IMR-90 (cell line): Measurements from ENCODE around the gene GUCY1A2. TPM values are rescaled to one million over a fixed set of nuclear protein-coding genes. Genes with fewer than 3 reads are reported as not detected.

ENCODE experiments used
- ATAC-seq: fragments of 200-7000 bp; cut with Tn5 transposase; 2 replicates; pipeline ENCODE4 v1.9.1; 2020; ENCODE audit warnings: low read depth, mild to moderate bottlenecking, moderate library complexity
- BruUV-seq: library from RNA; stranded (reverse); fragments of 400-500 nt; replicated peaks from 2 replicates; lab custom pipeline; 2021; lab: Mats Ljungman, UMichigan
- CTCF ChIA-PET: fragments of 300-600 bp; formaldehyde crosslinking; extraction: SDS; loops from one replicate; lab custom pipeline; 2021; ENCODE audit warnings: antibody characterized with exemption; lab: Yijun Ruan, JAX
- POLR2A ChIA-PET: fragments of 300-600 bp; sonication (Branson Sonifier 250); formaldehyde crosslinking; loops from one replicate; lab custom pipeline; 2022; ENCODE audit warnings: antibody characterized with exemption; ENCODE audit not compliant: unreplicated experiment; lab: Charles Lee
- DNase-seq: peaks from one replicate; pipeline ENCODE4 v3.0.0; 2013
- H2AFZ ChIP-seq: replicated peaks from 2 replicates; pipeline ENCODE3; 2013; ENCODE audit warnings: low read length, mild to moderate bottlenecking; ENCODE audit not compliant: poor library complexity
- H2AK5ac ChIP-seq: 2 replicates; pipeline ENCODE4 v1.6.1; 2013; ENCODE audit warnings: low read depth, low read length, inconsistent platforms
- H2AK9ac ChIP-seq: replicated peaks from 2 replicates; pipeline ENCODE3; 2013; ENCODE audit warnings: mild to moderate bottlenecking, low read depth, low read length, moderate library complexity; ENCODE audit not compliant: poor library complexity
- H2BK120ac ChIP-seq: 2 replicates; pipeline ENCODE4 v1.6.1; 2013; ENCODE audit warnings: low read depth, low read length, inconsistent platforms
- H2BK15ac ChIP-seq: 3 replicates; pipeline ENCODE4 v1.6.1; 2013; ENCODE audit warnings: low read depth, low read length, inconsistent platforms
- H2BK20ac ChIP-seq: 2 replicates; pipeline ENCODE4 v1.6.1; 2013; ENCODE audit warnings: low read depth, mild to moderate bottlenecking, inconsistent platforms, low read length, moderate library complexity
- H2BK5ac ChIP-seq: 2 replicates; pipeline ENCODE4 v1.6.1; 2013; ENCODE audit warnings: mild to moderate bottlenecking, low read depth, low read length, inconsistent platforms; ENCODE audit not compliant: poor library complexity, severe bottlenecking
- H3K14ac ChIP-seq: replicated peaks from 2 replicates; pipeline ENCODE4 v1.6.1; 2013; ENCODE audit warnings: low read depth, low read length, inconsistent platforms
- H3K18ac ChIP-seq: 2 replicates; pipeline ENCODE4 v1.6.1; 2013; ENCODE audit warnings: low read depth, low read length, control low read depth
- H3K23ac ChIP-seq: 2 replicates; pipeline ENCODE4 v1.6.1; 2013; ENCODE audit warnings: low read depth, low read length, inconsistent platforms
- H3K27ac ChIP-seq: 2 replicates; pipeline ENCODE4 v1.5.1; 2013; ENCODE audit warnings: mild to moderate bottlenecking, control low read depth, low read length; ENCODE audit not compliant: insufficient read depth
- H3K27me3 ChIP-seq: 2 replicates; pipeline ENCODE4 v1.6.1; 2013; ENCODE audit warnings: low read length; ENCODE audit not compliant: control insufficient read depth, insufficient read depth
- H3K36me3 ChIP-seq: 2 replicates; pipeline ENCODE4 v1.6.1; 2013; ENCODE audit warnings: low read length, mixed read lengths; ENCODE audit not compliant: control insufficient read depth, insufficient read depth
- H3K4ac ChIP-seq: 2 replicates; pipeline ENCODE4 v1.6.1; 2013; ENCODE audit warnings: low read depth, low read length, inconsistent platforms
- H3K4me1 ChIP-seq: 2 replicates; pipeline ENCODE4 v1.6.1; 2013; ENCODE audit warnings: low read length, mixed read lengths; ENCODE audit not compliant: control insufficient read depth, insufficient read depth
- H3K4me2 ChIP-seq: 2 replicates; pipeline ENCODE4 v1.6.1; 2013; ENCODE audit warnings: low read depth, mild to moderate bottlenecking, control low read depth, low read length, moderate library complexity
- H3K4me3 ChIP-seq: 2 replicates; pipeline ENCODE4 v1.5.1; 2013; ENCODE audit warnings: low read depth, mild to moderate bottlenecking, control low read depth, low read length, moderate library complexity; ENCODE audit not compliant: insufficient read depth
- H3K56ac ChIP-seq: 2 replicates; pipeline ENCODE4 v1.6.1; 2013; ENCODE audit warnings: low read length, inconsistent platforms; ENCODE audit not compliant: insufficient read depth; ENCODE audit errors: extremely low read depth
- H3K79me1 ChIP-seq, 2 experiments: 2 replicates each; pipeline ENCODE4 v1.6.1; 2013; ENCODE audit warnings: low read length in 2 of 2, inconsistent platforms in 1 of 2, low read depth in 1 of 2
- H3K9ac ChIP-seq: 2 replicates; pipeline ENCODE4 v1.6.1; 2013; ENCODE audit warnings: low read depth, low read length, control low read depth
- H3K9me1 ChIP-seq: 2 replicates; pipeline ENCODE4 v1.6.1; 2013; ENCODE audit warnings: low read length, inconsistent platforms; ENCODE audit not compliant: insufficient read depth
- H3K9me3 ChIP-seq: 2 replicates; pipeline ENCODE4 v1.6.1; 2013; ENCODE audit warnings: low read length; ENCODE audit not compliant: control insufficient read depth, insufficient read depth
- H4K20me1 ChIP-seq: 2 replicates; pipeline ENCODE4 v1.6.1; 2013; ENCODE audit warnings: low read length, inconsistent platforms; ENCODE audit not compliant: insufficient read depth
- H4K5ac ChIP-seq: 2 replicates; pipeline ENCODE4 v1.6.1; 2013; ENCODE audit warnings: mild to moderate bottlenecking, low read depth, low read length, control low read depth
- H4K8ac ChIP-seq, 2 experiments: 2 replicates each; pipeline ENCODE4 v1.6.1; 2013; ENCODE audit warnings: low read depth in 2 of 2, low read length in 2 of 2, control low read depth in 1 of 2, inconsistent platforms in 1 of 2
- H4K91ac ChIP-seq: 2 replicates; pipeline ENCODE4 v1.6.1; 2013; ENCODE audit warnings: low read depth, low read length, inconsistent platforms; ENCODE audit not compliant: insufficient read depth
- CTCF ChIP-seq: conservative IDR thresholded peaks from 2 replicates; pipeline ENCODE4 v1.5.1; 2012; ENCODE audit warnings: mild to moderate bottlenecking, low read depth, low read length, improper control_type of control experiment
- RAD21 ChIP-seq: IDR thresholded peaks from 2 replicates; pipeline ENCODE4 v1.6.1; 2012; ENCODE audit warnings: low read length, improper control_type of control experiment
- whole genome bisulfite sequencing, 2 experiments: methylation state at CpG; one replicate each; pipeline versions ENCODE4 v1.1.5 to v1.1.7; 2013; ENCODE audit warnings: missing lambda C conversion rate in 2 of 2; ENCODE audit not compliant: insufficient read length in 1 of 2; ENCODE audit errors: extremely low coverage in 2 of 2; 5-methylcytosine and 5-hydroxymethylcytosine counted together
- dilution Hi-C: fragments of 300-500 bp; cut with HindIII; formaldehyde crosslinking; loops from one replicate; pipeline ENCODE4 v1.14.3; 2018; ENCODE audit warnings: low sequenced_read_pairs; ENCODE audit not compliant: unreplicated experiment
- in situ Hi-C: fragments of 300-500 bp; cut with MboI; formaldehyde crosslinking; loops from 3 replicates; pipeline ENCODE4 v1.14.3; 2019; ENCODE audit warnings: low sequenced_read_pairs, inconsistent platforms, mixed read lengths
- intact Hi-C: fragments of 100-400 bp; cut with micrococcal nuclease; formaldehyde crosslinking; loops from 2 replicates; pipeline ENCODE4 v1.10.0; 2022
- polyA plus RNA-seq, 3 experiments: library from polyadenylated mRNA; depleted of rRNA; stranded (reverse); fragments of >200 nt; gene quantifications; 2 replicates each; pipeline ENCODE4 v1.2.3, GENCODE V29; 2012; ENCODE audit warnings: low replicate concordance in 1 of 3
- total RNA-seq: library from RNA; depleted of rRNA; stranded (reverse); fragments of >200 nt; gene quantifications from 2 replicates; pipeline ENCODE4 v1.2.3, GENCODE V29; 2012
- TF ChIP-seq, protein P1 (sequence below): fragments of 150-350 bp; IDR thresholded peaks from 2 replicates; pipeline ENCODE4 v1.6.1; 2016; ENCODE audit warnings: low read depth, mild to moderate bottlenecking, low read length, moderate library complexity, borderline replicate concordance

The GUCY1A2 gene
- total and polyA plus RNA-seq, 2 of the 4 experiments (the other 2 are of a cell fraction): under 0.01 to 0.03 TPM

GRCh38 chr11:106828576-106828975 lies 189.7 kb downstream of the GUCY1A2 start:
- H3K18ac ChIP-seq: no peak overlapping the region
- no peaks in the 10 kb centered on the region for H4K20me1 ChIP-seq
- no peak overlapping the region for H3K4ac ChIP-seq
- no peak overlapping the region for H3K56ac ChIP-seq
- H3K4me2 ChIP-seq: no peak overlapping the region
- no peak overlapping the region for H2AFZ ChIP-seq
- H3K79me1 ChIP-seq: no peaks in the 10 kb centered on the region
- H2BK15ac ChIP-seq: no peak overlapping the region
- H2BK5ac ChIP-seq: no peak overlapping the region
- no TSS peak for BruUV-seq
- ATAC-seq: no peak
- H3K14ac ChIP-seq: no peak overlapping the region
- H3K4me1 ChIP-seq: no peaks in the 10 kb centered on the region
- H4K8ac ChIP-seq: no peak overlapping the region
- WGBS, 2 experiments: no CpG with 5 or more reads among the region's 3 CpGs
- H3K4me3 ChIP-seq: no peak overlapping the region
- TF ChIP-seq, protein P1, sequence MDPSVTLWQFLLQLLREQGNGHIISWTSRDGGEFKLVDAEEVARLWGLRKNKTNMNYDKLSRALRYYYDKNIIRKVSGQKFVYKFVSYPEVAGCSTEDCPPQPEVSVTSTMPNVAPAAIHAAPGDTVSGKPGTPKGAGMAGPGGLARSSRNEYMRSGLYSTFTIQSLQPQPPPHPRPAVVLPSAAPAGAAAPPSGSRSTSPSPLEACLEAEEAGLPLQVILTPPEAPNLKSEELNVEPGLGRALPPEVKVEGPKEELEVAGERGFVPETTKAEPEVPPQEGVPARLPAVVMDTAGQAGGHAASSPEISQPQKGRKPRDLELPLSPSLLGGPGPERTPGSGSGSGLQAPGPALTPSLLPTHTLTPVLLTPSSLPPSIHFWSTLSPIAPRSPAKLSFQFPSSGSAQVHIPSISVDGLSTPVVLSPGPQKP: no peak
- TF ChIP-seq RAD21 (no peak), CTCF (no peak)
- dilution Hi-C loops (no loop called here), in situ Hi-C loops (no loop called here), intact Hi-C loops (no loop called here)
- no peak overlapping the region for H3K23ac ChIP-seq
- H2BK20ac ChIP-seq: no peak overlapping the region
- CTCF ChIA-PET: no interaction called here
- POLR2A ChIA-PET: no interaction called here
- H3K27ac ChIP-seq: no peak overlapping the region
- no peak overlapping the region for H2AK9ac ChIP-seq
- H4K5ac ChIP-seq: no peak overlapping the region
- H2BK120ac ChIP-seq: no peak overlapping the region
- no peaks in the 10 kb centered on the region for H3K36me3 ChIP-seq
- H2AK5ac ChIP-seq: no peak overlapping the region
- no peaks in the 10 kb centered on the region for H3K9me1 ChIP-seq
- no peak overlapping the region for H4K91ac ChIP-seq
- H3K9ac ChIP-seq: no peak overlapping the region
- no peaks in the 10 kb centered on the region for H3K9me3 ChIP-seq
- H3K27me3 ChIP-seq: no peaks in the 10 kb centered on the region
- no peak for DNase-seq
